Cardiac fibroblast (primary cell): Measurements from ENCODE around the gene NSFL1C.

Experiments used
- DNase-seq, 2 donors: peaks; one replicate each; pipeline versions ENCODE4 v3.0.0 to v3.0.0-alpha.2; 2010; ENCODE audit warnings: low read depth in 2 of 2
- H3K4me3 ChIP-seq, 2 donors: replicated peaks in 1 of 2; 1 replicate in 1 of 2; 2 replicates in 1 of 2; pipeline ENCODE4 v1.5.1; 2011; ENCODE audit warnings: low read depth in 2 of 2, low read length in 2 of 2, mild to moderate bottlenecking in 2 of 2, moderate library complexity in 1 of 2
- TF ChIP-seq, protein P1 (sequence below): IDR thresholded peaks from one replicate; pipeline ENCODE4 v1.5.1; 2011; ENCODE audit warnings: low read depth, mild to moderate bottlenecking, low read length, inconsistent platforms

NSFL1C gene

DNA sequence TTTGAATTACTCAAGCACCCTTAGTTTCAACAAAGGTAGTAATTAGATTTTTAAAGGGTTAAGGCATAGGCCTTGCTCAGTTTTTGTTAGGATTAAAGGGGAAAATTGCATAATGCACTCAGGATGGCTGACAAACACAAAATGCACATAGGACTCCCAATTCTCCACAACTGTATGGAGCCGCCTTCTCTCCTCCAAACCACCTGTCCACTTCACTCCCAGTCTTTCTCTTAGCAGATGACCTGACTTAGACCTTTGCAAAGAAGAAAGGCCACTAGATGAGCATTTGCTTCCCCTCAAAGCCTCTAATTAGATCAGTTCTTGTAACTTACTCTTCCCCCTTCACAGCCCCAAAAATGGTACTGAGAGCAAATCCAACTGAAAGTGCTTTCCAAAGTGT is 20.1 kb downstream of the NSFL1C start:
- DNase-seq: no peak
- TF ChIP-seq, protein P1, sequence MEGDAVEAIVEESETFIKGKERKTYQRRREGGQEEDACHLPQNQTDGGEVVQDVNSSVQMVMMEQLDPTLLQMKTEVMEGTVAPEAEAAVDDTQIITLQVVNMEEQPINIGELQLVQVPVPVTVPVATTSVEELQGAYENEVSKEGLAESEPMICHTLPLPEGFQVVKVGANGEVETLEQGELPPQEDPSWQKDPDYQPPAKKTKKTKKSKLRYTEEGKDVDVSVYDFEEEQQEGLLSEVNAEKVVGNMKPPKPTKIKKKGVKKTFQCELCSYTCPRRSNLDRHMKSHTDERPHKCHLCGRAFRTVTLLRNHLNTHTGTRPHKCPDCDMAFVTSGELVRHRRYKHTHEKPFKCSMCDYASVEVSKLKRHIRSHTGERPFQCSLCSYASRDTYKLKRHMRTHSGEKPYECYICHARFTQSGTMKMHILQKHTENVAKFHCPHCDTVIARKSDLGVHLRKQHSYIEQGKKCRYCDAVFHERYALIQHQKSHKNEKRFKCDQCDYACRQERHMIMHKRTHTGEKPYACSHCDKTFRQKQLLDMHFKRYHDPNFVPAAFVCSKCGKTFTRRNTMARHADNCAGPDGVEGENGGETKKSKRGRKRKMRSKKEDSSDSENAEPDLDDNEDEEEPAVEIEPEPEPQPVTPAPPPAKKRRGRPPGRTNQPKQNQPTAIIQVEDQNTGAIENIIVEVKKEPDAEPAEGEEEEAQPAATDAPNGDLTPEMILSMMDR: no peak
- no peak overlapping the region for H3K4me3 ChIP-seq

DNA sequence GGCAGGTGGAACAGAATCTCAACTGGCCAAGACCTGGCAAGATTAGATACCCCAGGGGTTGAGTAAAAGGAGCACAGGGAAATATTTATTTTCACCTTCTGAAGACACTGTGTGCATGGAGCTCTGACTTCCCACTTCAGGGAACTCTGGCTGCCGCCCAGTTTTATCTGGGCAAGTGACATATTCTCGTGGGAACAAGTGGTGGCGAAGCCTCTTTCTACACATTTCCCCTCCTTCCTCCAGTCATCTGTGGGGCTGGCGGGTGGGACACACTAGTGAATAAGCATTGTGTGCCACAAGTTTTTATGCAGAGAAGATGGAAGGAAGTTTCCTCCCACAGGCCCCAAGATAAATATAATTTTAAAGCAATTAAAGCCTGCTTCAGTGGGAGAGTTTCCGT is 23.6 kb downstream of the NSFL1C start:
- DNase-seq: no peak
- TF ChIP-seq, protein P1: no peak
- no peak overlapping the region for H3K4me3 ChIP-seq

DNA sequence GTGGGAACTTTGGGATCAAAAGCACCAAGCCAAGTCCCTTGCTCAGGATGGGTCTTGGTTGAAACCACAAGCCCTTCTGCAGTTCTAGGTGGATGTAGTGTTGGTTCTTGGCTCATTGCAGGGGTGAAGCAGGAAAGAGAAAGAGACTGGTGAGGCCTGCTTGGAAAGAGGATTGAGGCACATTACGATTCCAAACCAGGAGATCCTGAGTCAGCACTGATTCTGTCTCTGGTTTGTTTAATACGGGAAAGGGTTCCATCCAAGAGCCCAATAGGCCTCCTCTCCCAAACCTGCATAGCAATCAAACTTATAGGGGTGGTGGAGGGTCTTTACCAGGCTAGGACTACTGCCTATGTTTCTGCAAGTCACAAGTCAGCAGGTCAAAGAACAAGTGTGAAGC is 24.3 kb downstream of the NSFL1C start:
- no peak overlapping the region for H3K4me3 ChIP-seq
- no peak for DNase-seq
- TF ChIP-seq, protein P1: no peak

DNA sequence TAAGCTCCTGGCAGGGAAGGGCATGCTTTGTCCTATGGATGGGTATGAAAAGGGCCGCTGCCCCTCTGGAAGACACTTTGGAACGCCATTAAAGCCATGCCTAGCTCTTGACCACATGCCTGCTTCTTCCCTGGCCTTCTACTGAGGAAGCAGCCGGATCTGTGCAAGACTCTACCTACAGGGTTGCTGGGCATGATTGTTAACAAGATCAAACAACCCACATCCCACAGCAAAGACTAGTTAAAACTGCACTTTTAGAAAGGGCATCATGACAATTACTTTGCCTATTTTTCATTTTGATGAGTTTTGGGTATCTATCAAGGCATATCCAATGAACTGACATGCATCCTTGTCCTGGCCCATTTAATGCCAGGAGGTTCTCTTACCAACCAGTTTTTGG is 25.5 kb downstream of the NSFL1C start:
- no peak overlapping the region for H3K4me3 ChIP-seq
- TF ChIP-seq, protein P1: no peak
- no peak for DNase-seq

DNA sequence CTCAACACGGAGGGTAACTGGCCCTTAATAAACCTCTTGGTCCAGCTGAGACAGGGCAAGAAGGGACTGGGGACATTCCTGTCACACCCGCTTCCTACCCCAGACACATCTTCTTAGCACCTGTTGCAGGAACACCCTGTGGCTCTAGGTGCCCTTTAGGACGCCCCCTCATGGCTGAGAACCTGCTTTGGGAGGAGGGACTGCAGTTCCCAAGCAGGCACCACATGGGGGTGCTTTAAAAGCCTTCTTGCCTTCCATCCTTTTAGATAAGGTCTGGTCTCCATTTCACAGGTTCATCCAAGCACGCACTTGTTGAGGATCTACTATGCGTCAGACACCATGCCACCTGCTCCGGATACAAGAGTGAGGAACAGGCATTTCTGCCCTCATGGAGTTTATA is 26.6 kb downstream of the NSFL1C start:
- no peak overlapping the region for H3K4me3 ChIP-seq
- DNase-seq: peak in 1 of 2 donors; percentile 32
- TF ChIP-seq, protein P1: peak; percentile 41

DNA sequence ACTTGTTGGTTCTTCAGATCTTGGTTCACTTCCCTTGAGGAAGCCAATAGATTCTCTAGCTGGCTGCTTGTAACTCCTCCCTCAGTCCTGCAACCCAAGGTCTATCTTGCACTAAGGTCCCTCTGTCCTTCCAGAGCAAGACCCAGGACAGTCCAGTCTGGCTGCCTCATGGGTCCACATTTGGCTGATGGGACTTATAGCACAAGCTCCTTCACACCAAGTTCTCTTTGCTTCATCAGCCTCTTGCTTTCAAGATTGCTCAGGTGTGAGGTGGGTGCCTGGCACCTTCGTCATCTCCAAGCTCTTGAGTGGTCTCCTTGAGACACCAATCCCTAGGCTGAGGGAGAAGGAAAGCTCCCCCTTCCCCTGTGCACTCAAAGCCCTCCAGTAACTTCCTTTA is 28.3 kb downstream of the NSFL1C start:
- H3K4me3 ChIP-seq: no peak overlapping the region
- TF ChIP-seq, protein P1: no peak
- no peak for DNase-seq

DNA sequence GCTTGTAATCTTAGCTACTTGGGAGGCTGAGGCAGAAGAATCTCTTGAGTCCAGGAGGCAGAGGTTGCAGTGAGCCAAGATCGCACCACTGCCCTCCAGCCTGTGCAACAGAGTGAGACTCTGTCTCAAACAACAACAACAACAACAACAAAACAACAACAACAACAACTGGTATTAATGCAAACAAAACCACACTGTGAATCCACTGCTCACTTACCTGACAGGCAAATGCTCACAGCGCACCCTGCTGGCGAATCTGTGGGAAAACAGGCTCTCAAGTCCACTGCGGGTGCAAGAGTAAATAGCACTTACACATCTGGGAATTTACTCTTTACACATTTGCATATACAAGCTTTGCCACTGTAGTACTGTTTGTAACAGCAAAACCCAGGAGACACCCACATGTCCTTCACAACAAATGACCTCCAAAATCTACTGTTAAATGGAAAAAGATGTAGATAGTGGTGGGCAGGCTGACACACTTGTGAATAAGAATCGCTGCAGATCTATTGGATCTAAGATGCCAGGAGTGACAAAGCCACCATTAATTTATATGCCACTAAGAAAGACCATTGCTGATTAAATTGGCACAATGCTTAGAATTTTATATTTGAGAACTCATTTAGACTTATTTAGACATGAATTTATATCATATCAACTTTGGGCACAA is 29.3 kb downstream of the NSFL1C start:
- TF ChIP-seq, protein P1: peak; percentile 89
- H3K4me3 ChIP-seq: no peak overlapping the region

More for the DNA sequence above, 29.3 kb downstream of the NSFL1C start:
- DNase-seq: peak; percentile 90 to 91
